Cortex of kidney (tissue), 1 donor: ENCODE results near the gene PGR.

Experiments used
- DNase-seq: peaks from one replicate; lab custom pipeline; 2025; lab: John Stamatoyannopoulos, UW

The PGR gene

GRCh38 chr11:101129203-101129943 is at the start of gene PGR:
Gene PGR (minus strand): TSS chr11:101129813. CDS start chr11:101129070, 743 bp downstream.
- no peak for DNase-seq

DNA sequence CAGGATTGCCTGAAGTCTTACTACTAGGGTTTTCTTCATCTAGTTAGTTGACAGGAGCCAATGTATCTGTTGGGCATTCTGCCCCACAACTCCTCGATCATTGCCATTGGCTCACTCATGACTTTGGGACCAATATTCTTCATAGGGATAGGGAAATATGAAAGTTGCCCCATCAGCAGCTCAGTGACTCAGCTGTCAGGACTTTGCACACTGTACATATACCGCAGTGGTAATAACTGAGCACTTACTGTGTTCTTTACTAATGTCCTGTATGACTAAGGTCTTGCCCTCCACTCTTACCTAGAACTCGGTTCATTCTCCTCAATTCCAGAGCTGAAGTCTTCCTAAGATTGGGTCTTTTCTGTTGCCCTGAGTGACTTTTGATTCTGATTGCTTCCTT is 46.8 kb upstream of the PGR start:
- DNase-seq: no peak

DNA sequence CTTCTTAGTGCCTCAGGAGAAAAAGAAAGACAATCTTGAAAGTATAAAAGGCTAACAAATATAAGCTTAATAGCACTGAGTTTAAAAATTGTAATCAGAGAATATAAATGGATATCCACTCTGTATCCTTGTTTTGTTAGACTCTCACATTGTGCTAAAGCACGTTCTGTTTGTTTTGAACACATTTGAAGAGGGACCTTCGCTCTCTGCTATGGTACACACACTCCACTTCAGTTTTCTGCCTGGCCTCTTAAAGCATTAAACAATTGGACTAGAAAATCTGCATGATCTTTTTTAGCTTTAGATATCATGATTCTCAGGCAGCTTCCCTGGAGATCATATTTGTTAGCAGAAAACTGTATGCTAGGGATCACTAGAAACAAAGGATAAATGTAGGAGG is 40.3 kb upstream of the PGR start:
- DNase-seq: no peak

DNA sequence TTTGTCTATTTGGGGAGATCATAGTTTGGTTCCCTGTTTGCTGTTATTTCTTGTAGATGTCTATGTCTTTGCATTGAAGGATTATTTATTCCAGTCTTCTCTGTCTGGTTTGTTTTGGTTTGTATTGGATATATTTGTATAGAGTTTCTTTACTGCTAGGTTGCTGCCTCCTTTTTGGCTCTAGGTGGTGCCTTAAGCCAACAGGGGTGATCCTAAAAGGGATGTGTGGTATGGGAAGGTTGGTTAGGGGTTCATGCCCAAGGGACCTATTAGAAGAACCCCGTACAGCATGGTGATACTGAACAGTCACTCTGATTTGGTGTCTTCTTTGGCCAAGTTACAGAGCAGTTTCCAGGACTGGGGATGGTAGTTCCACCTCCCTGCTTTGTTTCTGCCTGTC is 36.4 kb upstream of the PGR start:
- no peak for DNase-seq

- no peak for DNase-seq
Measured at GRCh38 chr11:101158119-101158518, 28.5 kb upstream of the PGR start.

- no peak for DNase-seq
Measured at GRCh38 chr11:101138245-101138930, 8.8 kb upstream of the PGR start.

- no peak for DNase-seq
Measured at GRCh38 chr11:101133190-101133589, 3.6 kb upstream of the PGR start.

- DNase-seq: no peak
Measured at GRCh38 chr11:101128571-101129202, 926 bp downstream of the PGR start.

GRCh38 chr11:101127699-101128570 is 1.7 kb downstream of the PGR start:
- DNase-seq: no peak

DNA sequence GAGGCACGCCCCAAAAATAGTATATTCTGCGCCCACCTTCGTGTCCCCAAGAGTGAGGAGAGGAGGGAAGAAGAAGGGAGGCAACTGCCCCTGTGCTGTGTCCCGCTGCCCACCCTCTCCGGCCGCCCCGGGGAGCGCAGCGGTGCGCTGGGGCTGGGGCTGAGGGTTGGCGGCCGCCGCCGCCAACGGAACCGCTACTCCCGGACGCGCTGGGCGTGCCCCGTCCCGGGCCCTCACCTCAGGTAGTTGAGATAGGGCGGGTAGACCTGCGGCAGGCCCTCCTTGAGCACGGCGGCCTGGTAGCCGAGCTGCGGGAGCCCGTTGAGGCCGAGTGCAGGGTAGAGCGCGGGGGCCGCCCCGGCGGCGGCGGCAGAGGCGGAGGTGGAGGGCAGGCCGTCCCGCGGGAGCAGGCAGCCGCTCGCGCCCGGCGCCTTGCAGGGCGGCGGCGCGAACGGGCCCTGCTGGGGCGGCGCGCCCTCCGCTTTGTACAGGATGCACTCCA is 2.4 kb downstream of the PGR start:
- no peak for DNase-seq

DNA sequence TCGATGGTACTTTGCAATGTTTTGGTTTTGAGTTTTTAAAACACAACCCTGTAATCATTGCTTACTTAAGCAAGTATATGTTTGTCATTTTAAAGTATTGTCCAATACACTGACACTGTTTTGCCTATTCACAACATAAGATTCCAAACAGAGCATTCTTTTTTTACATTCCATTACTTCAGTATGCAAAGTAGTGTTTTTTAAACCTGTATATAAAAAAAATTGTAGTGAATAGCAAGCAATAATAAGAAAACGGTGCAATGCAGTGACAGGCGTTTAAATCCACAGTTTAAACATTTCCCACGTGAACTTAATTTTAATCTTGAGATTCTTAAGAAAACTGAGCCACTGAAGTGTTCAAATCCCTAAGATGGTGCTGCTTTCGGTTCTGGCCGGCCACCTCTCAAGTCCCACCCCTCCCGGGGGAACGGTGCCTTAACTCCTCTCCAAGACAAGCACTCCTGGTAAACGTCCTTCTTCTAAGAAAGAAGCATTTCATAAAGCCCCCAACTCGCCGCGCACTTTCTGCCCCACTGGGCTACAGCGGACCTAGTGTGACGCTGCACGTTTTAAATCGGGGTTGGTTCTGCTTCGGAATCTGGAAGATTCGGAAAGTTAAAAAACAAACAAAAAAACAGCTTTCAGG is 2.9 kb downstream of the PGR start:
- DNase-seq: no peak

- no peak for DNase-seq
Measured at GRCh38 chr11:101115671-101116160, 13.9 kb downstream of the PGR start.

DNA sequence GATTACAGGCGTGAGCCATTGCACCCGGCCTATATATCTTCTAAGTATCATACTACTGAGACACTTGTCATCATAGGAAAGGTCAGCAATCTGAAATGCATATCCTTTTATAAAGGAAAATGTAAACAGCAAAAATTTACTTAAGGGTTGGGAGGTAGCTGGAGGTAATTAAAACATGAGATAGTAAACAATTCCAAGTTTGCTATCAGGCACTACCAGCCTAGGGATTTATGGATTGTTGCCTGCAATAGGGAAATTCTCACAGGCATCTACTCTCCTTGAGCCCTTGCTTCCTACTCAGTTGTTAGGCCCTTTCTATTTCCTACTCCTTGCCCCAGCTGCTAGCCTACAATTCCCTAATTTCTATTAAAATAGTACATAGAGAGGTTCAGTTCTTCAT is 16.1 kb downstream of the PGR start:
- no peak for DNase-seq

- DNase-seq: no peak
Measured at GRCh38 chr11:101104716-101105115, 24.9 kb downstream of the PGR start.

- no peak for DNase-seq
Measured at GRCh38 chr11:101103433-101103832, 26.2 kb downstream of the PGR start.

DNA sequence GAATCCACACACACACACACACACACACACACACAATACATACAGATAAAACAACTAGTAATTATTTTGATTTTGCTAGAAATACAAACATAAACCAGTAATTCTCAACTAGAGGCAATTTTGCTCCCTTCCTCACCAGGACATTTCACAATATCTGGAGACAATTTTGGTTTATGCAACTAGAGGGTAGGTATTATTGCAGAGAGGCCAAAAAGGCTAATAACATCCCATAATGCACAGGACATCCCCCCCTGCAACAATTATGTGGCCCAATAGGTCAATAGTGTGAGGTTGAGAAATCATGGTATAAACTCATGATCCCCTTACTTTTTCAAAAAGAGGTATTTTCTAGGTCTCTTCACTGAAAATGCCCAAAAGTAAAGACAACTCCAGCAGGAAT is 29.0 kb downstream of the PGR start:
- DNase-seq: no peak

GRCh38 chr11:101096036-101096704 is 33.4 kb downstream of the PGR start:
- DNase-seq: no peak

DNA sequence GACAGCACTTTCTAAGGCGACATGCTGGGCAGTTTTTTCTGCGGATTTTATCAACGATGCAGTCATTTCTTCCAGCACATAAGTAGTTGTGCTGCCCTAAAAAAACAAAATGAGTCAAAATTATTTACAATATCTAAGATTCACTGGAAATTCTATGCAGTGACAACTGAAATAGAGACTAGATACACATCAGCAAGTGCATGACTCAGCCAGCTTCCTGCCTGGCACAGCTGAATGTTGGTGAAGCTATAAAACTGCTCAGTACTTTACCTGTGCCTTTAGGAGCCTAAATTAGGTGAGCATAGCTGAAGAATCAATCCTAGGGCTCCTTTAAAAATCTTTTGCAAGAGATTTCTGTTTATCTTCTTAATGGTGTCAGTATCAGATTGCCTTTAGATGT is 37.8 kb downstream of the PGR start:
- no peak for DNase-seq

GRCh38 chr11:101090679-101091270 is 38.8 kb downstream of the PGR start:
- DNase-seq: no peak

DNA sequence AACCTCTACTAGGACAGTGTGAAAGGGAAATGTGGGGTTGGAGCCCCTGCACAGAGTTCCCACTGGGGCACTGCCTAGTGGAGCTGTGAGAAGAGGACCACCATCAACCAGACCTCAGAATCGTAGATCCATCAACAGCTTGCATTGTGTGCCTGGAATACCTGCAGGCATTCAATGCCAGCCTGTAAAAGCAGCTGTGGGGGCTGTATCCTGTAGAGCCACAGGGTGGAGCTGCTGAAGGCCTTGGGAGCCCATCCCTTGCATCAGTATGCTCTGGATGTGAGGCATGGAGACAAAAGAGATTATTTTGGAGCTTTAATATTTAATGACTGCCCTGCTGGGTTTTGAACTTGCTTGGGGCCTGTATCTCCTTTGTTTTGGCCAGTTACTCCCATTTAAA is 46.3 kb downstream of the PGR start:
- no peak for DNase-seq
